Hair follicle dermal papilla cell (primary cell): ENCODE measurements around the gene HDAC6. TPM values are rescaled to one million over a fixed set of nuclear protein-coding genes. Genes with fewer than 3 reads are reported as not detected.

Experiments used
- small RNA-seq: library from RNA; depleted of rRNA; stranded (forward); fragments of <200 nt; gene quantifications from one replicate; pipeline ENCODE3, GENCODE V24; 2012
- total RNA-seq: library from RNA; depleted of rRNA; stranded (reverse); fragments of >200 nt; gene quantifications from 2 replicates; pipeline ENCODE4 v1.2.3, GENCODE V29; 2012

The HDAC6 gene
- total RNA-seq: 44.3 and 49.5 TPM in 2 replicates

GRCh38 chrX:48801280-48802088, at the start of gene HDAC6:
Gene HDAC6 (plus strand): TSS chrX:48802067. CDS start chrX:48802693, 626 bp downstream.

GRCh38 chrX:48761674-48762471, 40.0 kb upstream of the HDAC6 start, which contains the start of gene GLOD5:
Gene GLOD5 (plus strand): TSS chrX:48761747. CDS start chrX:48761791, 44 bp downstream.

GRCh38 chrX:48786341-48786800, 15.5 kb upstream of the HDAC6 start, which contains the start of gene GATA1:
Gene GATA1 (plus strand): TSS chrX:48786590. CDS start chrX:48791110, 4,520 bp downstream.

GRCh38 chrX:48826135-48826875, 24.4 kb downstream of the HDAC6 start, which contains the start of gene ERAS:
Gene ERAS (plus strand): TSS chrX:48826513. CDS start chrX:48829124, 2,611 bp downstream.

GRCh38 chrX:48835524-48836329, 33.9 kb downstream of the HDAC6 start, which contains the start of gene PCSK1N:
Gene PCSK1N (minus strand): TSS chrX:48835610. CDS start chrX:48835532, 78 bp downstream.

Small RNA genes lying within 50 kb of the gene (small RNA-seq; reads per million reads assigned to genes)
- gene RNU6-29P: not detected

Other genes starting within 250 kb of the HDAC6 start
- 367 and 474 TPM in 2 replicates for gene RBM3, start 227.6 kb upstream of the HDAC6 start, total RNA-seq
- gene WDR13, start 204.6 kb upstream of the HDAC6 start, total RNA-seq: 100 and 117 TPM in 2 replicates
- gene WAS, start 118.3 kb upstream of the HDAC6 start, total RNA-seq: 0.36 TPM in 1 of 2 replicates, not detected in the other
- 2.7 and 3.2 TPM in 2 replicates for gene SUV39H1, start 105.3 kb upstream of the HDAC6 start, total RNA-seq
- gene GLOD5, start 40.3 kb upstream of the HDAC6 start, total RNA-seq: not detected in 2 replicates
- gene GATA1, start 15.5 kb upstream of the HDAC6 start, total RNA-seq: not detected in 2 replicates
- gene ERAS, start 24.4 kb downstream of the HDAC6 start, total RNA-seq: 0.36 TPM in 1 of 2 replicates, not detected in the other
- 0.49 and 0.65 TPM in 2 replicates for gene PCSK1N, start 33.5 kb downstream of the HDAC6 start, total RNA-seq
- 25.1 and 26.0 TPM in 2 replicates for gene TIMM17B, start 95.7 kb downstream of the HDAC6 start, total RNA-seq
- gene PQBP1, start 95.9 kb downstream of the HDAC6 start, total RNA-seq: 33.8 and 50.9 TPM in 2 replicates
- 22.6 and 23.0 TPM in 2 replicates for gene SLC35A2, start 109.6 kb downstream of the HDAC6 start, total RNA-seq
- gene PIM2, start 117.0 kb downstream of the HDAC6 start, total RNA-seq: 4.1 and 4.4 TPM in 2 replicates
- 33.3 and 36.2 TPM in 2 replicates for gene OTUD5, start 155.5 kb downstream of the HDAC6 start, total RNA-seq
- 1.9 and 2.1 TPM in 2 replicates for gene KCND1, start 169.8 kb downstream of the HDAC6 start, total RNA-seq
- gene GRIPAP1, start 200.2 kb downstream of the HDAC6 start, total RNA-seq: 14.3 and 16.8 TPM in 2 replicates
- 76.9 and 86.8 TPM in 2 replicates for gene TFE3, start 241.3 kb downstream of the HDAC6 start, total RNA-seq